IPS DF 4.7 (cell line): ENCODE results near the gene FGFR3.

Experiments
- DNase-seq: peaks from one replicate; pipeline ENCODE4 v3.0.0-alpha.2; 2013; ENCODE audit warnings: low spot score; ENCODE audit errors: extremely low read depth

FGFR3 gene

GRCh38 chr4:1792832-1793495 lies at the start of gene FGFR3:
TSS of gene FGFR3 (plus strand) at chr4:1793293. CDS start at chr4:1793935, 642 bp downstream.
- no peak for DNase-seq

DNA sequence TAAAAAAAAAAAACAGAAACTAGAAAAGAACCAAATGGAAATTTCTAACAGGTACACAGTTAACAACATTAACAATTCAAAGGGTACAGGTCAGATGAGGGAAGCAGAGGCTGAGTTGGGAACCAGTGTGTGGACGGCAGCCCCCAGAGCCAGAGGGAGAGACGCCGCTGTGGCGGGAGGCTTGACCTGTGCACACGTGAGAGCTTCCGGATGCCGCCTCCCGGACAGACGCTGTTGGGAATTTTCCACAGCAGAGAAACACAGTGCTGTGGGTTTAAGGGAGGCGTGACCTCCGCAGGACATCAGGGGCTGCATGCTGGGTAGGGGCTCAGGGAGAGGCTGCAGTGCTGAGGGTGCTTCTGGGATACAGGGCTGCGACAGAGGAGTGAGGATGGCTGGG lies 49.5 kb upstream of the FGFR3 start:
- DNase-seq, result no peak

DNA sequence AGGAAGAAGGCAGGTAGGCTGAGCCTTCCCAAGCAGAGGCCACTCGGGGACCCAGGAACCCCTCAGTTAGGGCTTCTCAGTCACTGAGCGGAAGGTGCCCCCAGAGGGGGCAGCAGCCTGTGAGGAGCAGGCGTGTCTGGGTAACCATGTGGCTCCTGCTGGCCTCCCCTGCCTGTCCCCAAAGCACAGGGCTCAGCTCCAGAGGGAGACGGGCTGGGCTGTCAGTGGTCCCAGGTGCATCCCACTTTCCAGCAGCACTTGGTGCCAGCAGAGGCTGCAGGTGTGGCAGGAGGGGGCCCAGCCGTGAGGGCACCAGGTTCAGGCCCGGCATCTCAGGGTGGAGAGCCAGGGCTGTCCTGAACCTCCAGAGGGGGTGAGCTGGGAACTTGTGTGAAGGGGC lies 49.1 kb upstream of the FGFR3 start:
- no peak for DNase-seq

- DNase-seq, result no peak
Measured at GRCh38 chr4:1744552-1744951, 48.5 kb upstream of the FGFR3 start.

GRCh38 chr4:1745165-1745564 lies 47.9 kb upstream of the FGFR3 start:
- DNase-seq, result no peak

DNA sequence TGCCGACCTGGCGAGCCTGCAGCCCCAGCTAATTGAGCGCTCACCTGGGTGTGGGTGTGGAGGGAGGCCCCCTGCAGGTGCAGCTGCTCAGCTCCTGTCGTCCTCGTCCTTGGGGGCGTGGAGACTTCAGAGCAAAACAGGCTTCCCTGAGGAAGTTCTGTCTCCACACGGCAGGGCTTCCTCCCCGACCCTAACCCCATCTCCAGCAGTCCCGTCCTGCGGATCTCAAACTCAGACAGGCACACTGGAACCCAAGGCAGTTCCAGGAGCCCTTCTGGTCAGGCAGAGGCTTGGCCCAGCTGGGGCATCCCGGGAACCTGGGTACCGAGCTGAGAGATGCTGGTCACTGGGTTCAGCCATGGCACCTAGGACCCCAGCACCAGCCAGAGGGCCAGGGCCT lies 47.4 kb upstream of the FGFR3 start:
- no peak for DNase-seq

GRCh38 chr4:1746265-1746691 lies 46.8 kb upstream of the FGFR3 start:
- DNase-seq, result no peak

- DNase-seq, result no peak
Measured at GRCh38 chr4:1746919-1747602, 46.0 kb upstream of the FGFR3 start.

DNA sequence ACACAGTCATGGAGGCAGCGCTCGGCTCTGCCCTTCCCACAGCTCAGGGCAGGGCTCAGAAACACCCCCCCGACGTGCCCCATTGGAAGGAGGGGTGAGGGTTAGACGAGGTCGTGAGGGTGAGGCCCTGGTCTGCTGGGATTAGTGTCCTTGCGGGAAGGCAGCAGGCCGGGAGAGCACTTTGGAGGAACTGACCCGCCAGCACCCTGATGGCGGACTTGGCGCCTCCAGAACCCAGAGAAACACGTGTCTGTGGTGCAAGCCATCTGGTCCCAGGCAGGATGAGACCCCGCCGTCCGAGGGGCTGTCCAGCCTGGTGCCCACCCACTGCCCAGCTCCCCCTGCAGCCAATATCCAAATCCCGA lies 45.5 kb upstream of the FGFR3 start:
- no peak for DNase-seq

DNA sequence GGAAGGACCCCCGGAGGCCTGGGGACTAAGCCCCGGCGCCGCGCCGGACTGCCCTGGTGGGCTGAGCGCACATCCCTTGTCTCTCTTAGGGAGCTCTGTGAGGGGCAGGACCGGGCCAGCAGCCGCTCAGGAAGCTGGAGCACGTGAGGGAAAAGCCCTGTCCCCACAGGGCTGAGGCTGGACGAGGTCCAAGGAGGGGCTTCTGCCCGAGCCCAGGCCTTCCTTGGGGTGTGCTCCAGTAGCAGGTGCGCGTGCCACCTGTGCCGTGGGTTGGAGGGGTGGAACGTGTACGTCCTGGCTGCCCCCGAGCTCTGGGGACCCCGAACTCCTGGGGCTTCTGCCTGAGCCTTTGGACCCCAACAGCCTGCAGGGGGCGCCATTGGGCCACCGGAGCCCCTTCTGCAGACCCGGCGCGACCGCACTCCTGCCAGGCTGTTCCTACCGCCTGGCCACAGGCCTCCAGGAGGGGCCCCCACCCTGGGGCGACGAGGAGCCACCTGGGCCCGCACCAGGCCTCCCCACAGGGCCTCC lies 44.6 kb upstream of the FGFR3 start:
- DNase-seq, result no peak

DNA sequence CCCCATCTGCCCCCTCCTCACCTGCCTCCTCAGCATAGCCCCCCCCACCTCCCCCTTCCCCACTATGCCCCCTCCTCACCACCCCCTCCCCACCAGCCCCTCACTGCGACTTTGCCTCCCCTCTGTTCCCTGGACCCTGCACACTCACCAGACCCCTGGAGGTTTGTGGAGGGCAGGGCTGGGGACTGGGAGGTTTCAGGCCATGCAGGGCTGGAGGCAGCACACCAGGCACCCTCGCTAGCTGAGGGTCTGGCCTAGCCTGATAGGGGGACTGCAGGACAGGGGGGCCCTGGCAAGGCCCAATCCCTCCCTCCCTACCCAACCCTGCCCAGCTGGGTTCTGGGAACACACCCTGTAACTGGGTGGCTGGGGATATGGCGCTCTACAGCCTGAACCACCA lies 43.7 kb upstream of the FGFR3 start:
- no peak for DNase-seq

DNA sequence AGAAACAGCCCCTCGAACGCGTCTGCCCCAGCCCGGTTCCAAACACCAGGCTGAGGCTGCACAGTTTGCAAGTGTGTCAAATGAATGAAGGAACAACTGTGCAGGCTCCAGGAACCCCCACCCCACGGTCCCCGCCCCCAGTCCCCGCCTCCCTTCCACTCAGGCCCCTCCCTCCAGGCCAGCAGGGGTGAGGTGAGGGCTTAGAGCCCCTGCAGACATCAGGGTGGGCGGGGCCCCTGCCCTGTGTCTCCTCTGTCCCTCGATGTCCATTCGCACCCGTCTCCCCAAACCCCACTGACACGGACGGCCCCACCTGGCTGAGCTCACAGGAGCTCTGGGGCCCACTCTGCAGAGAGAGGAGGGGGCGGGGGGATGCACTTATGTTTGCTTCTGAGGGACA lies 43.3 kb upstream of the FGFR3 start:
- no peak for DNase-seq

DNA sequence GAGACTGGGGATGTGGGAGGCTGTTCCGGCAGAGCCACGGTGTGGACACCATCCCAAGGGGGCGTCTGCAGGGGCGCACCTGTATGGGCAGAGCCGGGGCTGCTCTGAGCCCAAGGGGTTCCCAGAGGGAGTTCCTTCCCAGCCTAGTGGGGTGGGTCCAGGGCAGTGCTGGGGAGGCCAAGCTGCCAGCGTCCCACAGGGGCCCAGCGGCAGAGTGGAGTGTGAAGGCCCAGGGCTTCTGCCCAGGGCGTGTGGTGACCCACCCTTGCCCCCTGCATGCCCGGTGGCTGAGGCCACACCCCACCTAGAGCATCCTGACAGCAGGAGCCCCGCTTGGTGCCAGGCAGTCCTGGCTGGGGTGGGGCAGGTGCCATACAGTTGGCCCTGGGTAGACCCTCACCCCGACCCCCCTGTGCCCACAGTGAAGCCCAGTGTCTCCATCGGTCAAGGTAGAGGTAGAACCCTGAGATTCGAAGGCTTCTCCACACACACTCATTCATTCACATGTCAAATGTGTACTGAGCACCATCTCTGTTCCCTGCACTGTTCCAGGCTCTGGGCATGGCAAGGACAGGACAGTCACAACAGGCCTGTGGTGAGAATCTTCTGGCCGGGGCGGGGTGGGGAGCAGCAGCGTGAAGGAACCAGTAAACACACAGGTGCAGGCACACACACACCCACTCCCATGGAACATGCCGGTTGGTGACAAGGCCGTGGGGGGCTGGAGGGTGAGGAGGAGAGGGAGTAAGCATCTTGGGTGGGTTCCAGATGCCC lies 42.5 kb upstream of the FGFR3 start:
- no peak for DNase-seq

- no peak for DNase-seq
Measured at GRCh38 chr4:1751155-1751918, 41.8 kb upstream of the FGFR3 start.

DNA sequence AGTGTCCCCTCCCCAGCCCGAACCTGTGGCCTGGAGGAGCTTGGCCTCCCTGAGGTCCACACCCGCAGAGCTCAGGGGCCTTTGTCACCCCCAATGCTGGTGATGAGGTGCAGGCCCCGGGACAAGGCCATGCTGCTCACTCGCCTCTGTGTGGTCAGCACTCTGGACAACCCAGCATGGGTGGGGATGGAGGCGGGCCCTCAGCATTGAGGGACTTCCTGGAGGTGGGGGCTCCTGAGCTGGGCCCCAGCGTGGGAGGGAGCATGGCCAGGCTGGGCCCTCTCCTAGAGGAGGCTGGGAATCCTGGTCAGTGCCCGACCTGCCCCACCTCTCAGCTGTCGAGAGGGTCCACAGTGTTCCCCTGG lies 41.2 kb upstream of the FGFR3 start:
- no peak for DNase-seq

GRCh38 chr4:1752284-1753041 lies 40.6 kb upstream of the FGFR3 start:
- DNase-seq, result no peak

GRCh38 chr4:1753294-1753696 lies 39.8 kb upstream of the FGFR3 start:
- DNase-seq, result no peak

GRCh38 chr4:1753697-1754311 lies 39.3 kb upstream of the FGFR3 start:
- DNase-seq, result no peak

DNA sequence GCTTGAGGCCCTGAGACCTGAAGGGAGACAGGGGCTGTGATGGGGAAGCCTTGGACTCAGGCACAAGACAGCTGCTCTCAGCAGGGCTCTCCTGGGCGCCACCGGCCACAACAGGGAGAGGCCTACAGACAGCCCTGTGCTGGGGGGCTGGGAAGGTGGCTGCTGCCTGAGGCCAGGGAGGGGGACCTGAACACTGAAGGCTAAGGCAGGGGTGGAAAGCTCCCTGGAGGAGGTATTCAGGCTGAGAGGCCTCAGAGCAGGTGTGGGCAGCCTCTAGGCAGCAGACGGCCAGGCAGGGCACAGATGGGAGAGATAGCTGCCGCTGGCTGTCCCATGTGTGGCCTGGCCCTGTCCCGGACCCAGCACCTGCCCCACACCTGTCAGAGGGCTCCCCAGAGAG lies 38.8 kb upstream of the FGFR3 start:
- DNase-seq, result no peak

- DNase-seq, result no peak
Measured at GRCh38 chr4:1755297-1755696, 37.8 kb upstream of the FGFR3 start.
